Cardiac fibroblast (primary cell): ENCODE results near the gene FBLN5.

Experiments
- DNase-seq, 2 donors: peaks; one replicate each; pipeline versions ENCODE4 v3.0.0 to v3.0.0-alpha.2; 2010; ENCODE audit warnings: low read depth in 2 of 2
- H3K4me3 ChIP-seq, 2 donors: replicated peaks in 1 of 2; 1 replicate in 1 of 2; 2 replicates in 1 of 2; pipeline ENCODE4 v1.5.1; 2011; ENCODE audit warnings: low read depth in 2 of 2, low read length in 2 of 2, mild to moderate bottlenecking in 2 of 2, moderate library complexity in 1 of 2
- TF ChIP-seq, protein P1 (sequence below): IDR thresholded peaks from one replicate; pipeline ENCODE4 v1.5.1; 2011; ENCODE audit warnings: low read depth, mild to moderate bottlenecking, low read length, inconsistent platforms

FBLN5 gene

DNA sequence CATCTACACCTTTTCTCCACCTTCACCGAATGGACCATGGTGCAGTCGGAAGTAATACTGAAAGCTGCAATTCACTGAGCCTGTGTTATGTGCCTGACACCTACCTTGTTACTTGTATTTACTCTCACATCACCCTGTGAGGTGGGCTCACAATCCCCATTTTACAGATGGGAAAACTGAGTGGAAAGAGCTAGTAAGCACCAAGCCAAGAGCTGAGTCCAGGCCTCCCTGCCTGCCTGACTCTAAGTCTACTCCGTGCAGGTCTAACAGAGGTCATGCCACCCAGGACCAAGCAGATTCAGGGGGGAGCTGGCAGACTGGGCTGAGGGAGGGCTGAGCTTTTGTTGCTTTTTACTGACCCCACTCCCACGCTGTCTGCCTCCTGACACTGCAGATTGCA lies 51.1 kb downstream of the FBLN5 start:
- TF ChIP-seq, protein P1, sequence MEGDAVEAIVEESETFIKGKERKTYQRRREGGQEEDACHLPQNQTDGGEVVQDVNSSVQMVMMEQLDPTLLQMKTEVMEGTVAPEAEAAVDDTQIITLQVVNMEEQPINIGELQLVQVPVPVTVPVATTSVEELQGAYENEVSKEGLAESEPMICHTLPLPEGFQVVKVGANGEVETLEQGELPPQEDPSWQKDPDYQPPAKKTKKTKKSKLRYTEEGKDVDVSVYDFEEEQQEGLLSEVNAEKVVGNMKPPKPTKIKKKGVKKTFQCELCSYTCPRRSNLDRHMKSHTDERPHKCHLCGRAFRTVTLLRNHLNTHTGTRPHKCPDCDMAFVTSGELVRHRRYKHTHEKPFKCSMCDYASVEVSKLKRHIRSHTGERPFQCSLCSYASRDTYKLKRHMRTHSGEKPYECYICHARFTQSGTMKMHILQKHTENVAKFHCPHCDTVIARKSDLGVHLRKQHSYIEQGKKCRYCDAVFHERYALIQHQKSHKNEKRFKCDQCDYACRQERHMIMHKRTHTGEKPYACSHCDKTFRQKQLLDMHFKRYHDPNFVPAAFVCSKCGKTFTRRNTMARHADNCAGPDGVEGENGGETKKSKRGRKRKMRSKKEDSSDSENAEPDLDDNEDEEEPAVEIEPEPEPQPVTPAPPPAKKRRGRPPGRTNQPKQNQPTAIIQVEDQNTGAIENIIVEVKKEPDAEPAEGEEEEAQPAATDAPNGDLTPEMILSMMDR = no peak
- no peak for DNase-seq
- H3K4me3 ChIP-seq = no peak overlapping the region

DNA sequence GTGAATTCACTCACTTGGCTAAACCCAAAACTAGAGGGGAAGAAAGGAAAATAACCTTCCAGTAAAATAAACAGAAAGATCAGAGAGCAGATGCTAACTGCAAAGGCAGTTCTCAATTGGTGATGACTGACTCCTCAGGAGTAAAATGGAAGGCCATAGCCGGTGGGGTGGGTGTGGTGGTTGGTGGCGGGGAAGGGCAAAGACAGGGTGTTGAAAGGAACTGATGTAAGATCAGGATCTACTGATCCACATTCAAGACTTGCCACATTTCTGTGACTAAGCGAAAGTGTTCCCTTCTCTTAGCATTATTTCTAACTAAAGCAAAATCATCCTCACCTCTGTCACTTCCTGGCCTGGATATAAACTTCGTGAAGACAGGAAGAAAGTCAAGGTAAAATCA lies 53.8 kb downstream of the FBLN5 start:
- TF ChIP-seq, protein P1 = no peak
- DNase-seq = no peak
- no peak overlapping the region for H3K4me3 ChIP-seq

DNA sequence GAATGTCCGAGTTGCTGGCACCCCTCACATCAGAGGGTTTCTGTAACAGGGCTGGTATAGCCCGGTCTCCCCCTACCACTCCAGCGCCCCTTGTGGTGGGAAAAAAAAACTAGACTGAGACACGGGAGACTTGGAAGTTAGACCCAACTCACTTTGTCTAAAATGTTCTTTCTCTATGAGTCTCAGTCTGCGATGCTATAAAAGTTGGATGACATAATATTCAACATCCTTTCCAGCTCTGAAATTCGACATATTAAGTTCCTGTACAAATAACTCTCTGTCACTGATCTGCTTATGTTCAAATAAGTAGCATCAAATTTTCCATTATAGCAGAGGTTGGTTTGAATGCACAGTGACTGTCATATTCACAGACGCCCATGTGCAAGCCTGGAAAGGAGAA lies 54.5 kb downstream of the FBLN5 start:
- no peak for DNase-seq

DNA sequence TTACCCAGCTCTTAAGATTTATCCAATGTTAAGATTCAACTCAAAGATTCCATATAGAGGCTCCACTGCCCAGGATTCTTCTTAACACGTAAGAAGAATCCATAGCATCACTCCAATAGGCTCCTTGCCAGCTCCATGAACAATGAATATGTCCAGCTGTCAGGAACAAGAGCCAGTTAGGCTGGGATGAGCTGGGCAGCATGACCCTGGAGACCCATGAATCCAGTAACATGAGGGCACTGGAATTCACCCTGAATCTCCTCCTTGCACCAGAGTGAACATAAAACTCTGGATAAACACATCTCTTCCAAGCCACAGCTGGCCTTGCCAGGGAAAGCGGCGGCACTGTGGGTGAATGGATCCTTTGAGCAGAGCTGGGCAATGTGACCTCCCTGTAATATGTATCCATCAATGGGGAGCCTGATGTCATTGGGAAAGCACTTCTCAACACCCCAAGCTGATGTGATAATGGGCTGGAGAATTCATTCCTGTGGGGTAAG lies 55.7 kb downstream of the FBLN5 start:
- TF ChIP-seq, protein P1 = no peak
- peak; percentile 45 to 85 for DNase-seq
- no peak overlapping the region for H3K4me3 ChIP-seq

More for the DNA sequence above, 54.5 kb downstream of the FBLN5 start:
- TF ChIP-seq, protein P1 = peak; percentile 56
- no peak overlapping the region for H3K4me3 ChIP-seq

DNA sequence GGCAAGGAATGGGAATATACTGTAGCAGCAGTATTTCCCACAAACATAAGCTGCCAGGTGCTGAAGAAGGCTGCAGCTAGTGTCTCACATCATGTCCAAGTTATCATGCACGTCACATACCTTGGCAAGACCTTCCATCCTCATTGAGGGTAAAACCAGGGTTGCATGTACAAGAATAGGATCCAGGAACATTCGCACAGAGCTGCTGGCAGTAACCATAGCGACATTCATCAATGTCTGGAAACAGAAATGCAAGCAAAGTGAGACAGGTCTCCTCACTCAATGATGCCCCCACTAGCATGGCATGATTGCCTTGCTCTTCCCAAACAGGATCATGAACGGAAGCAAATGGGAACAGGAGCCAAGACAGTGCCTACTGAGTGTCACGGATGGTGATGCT lies 56.4 kb downstream of the FBLN5 start:
- H3K4me3 ChIP-seq = no peak overlapping the region
- DNase-seq = no peak
- TF ChIP-seq, protein P1 = no peak

DNA sequence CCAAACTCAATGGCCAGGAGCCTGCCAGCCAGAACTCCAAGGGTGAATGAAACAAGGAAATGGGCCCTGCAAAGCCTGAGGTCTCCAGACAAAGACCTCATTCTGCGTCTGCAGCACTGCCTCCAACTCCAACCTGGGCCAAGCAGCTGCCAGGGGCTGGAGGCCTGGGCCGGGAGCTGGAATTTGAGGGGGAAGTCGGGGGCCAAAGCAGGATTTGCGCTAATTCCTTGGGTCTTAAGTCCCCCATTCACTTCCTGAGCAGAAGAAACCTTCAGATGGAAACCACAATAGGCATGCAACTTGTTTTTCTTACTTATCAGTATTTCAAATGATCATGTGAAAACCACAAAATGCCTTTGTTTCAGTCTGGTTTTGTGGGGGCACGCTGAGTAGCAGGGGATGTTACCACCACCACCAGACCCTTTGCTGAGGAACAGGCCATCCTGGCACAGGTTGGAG lies 57.2 kb downstream of the FBLN5 start:
- TF ChIP-seq, protein P1 = no peak
- H3K4me3 ChIP-seq = no peak overlapping the region
- peak in 1 of 2 donors; percentile 48 for DNase-seq
